ENCODE results near the gene MFRP.
"Not testable (repeated sequence)": the region's sequence is repeated elsewhere in the genome, so short reads cannot be mapped to it uniquely, and the experiment has no call there.

The MFRP gene

DNA sequence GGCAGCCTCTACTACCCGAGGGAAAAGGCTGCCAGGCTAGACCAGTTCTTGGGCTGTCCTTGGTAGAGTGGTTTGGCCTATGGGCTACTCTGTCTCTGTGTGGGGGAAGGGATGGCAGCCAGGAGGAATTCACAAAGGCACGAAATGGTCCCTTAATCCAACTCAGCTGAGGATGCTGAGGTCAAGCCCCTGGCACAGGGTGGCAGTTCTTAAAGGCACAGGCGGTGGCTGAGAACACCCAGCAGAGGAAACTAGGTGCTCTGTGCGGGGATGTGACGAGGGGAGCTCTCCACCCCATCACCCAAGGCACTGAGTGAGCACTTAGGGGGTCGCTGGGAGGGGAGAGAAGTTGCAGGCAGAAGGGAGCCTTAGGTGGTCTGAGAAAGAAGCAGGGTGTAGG lies at the start of gene MFRP:
TSS of gene MFRP (minus strand) at position 101 of the 400 bp plus-strand sequence. CDS start 192 bp downstream, outside the sequence.
- H3K4me3 ChIP-seq (ENCODE audit: low read length), result peak within 1 kb of the TSS; percentile 47
- TF ChIP-seq, protein P1, sequence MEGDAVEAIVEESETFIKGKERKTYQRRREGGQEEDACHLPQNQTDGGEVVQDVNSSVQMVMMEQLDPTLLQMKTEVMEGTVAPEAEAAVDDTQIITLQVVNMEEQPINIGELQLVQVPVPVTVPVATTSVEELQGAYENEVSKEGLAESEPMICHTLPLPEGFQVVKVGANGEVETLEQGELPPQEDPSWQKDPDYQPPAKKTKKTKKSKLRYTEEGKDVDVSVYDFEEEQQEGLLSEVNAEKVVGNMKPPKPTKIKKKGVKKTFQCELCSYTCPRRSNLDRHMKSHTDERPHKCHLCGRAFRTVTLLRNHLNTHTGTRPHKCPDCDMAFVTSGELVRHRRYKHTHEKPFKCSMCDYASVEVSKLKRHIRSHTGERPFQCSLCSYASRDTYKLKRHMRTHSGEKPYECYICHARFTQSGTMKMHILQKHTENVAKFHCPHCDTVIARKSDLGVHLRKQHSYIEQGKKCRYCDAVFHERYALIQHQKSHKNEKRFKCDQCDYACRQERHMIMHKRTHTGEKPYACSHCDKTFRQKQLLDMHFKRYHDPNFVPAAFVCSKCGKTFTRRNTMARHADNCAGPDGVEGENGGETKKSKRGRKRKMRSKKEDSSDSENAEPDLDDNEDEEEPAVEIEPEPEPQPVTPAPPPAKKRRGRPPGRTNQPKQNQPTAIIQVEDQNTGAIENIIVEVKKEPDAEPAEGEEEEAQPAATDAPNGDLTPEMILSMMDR (conservative IDR thresholded peaks at IDR 0.05; ENCODE audit: low read depth, low read length), result no peak
- peak; percentile 88 for DNase-seq (ENCODE audit: low read depth)

DNA sequence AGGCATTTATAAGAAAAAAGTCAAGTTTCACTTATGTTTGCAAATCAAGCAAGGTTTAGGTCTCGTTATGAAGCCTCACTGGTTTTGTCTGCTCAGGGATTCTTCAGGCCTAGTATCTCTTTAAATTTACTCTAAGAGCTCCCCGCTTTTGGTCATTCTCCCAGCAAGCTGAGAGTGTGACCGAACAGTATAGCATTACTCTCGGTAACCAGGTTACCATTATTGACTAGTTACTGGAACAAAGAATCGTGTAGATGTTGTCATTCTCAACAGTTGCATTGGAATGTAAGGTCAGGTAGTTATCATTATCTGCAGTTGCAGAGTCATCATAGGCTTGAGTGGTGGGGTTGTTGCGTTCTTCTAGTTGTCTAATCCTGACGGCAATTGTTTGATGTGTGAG lies 44.8 kb upstream of the MFRP start:
- H3K4me3 ChIP-seq (ENCODE audit: low read length), result no peak overlapping the region
- TF ChIP-seq, protein P1 (conservative IDR thresholded peaks at IDR 0.05; ENCODE audit: low read depth, low read length), result no peak
- DNase-seq (ENCODE audit: low read depth), result no peak

DNA sequence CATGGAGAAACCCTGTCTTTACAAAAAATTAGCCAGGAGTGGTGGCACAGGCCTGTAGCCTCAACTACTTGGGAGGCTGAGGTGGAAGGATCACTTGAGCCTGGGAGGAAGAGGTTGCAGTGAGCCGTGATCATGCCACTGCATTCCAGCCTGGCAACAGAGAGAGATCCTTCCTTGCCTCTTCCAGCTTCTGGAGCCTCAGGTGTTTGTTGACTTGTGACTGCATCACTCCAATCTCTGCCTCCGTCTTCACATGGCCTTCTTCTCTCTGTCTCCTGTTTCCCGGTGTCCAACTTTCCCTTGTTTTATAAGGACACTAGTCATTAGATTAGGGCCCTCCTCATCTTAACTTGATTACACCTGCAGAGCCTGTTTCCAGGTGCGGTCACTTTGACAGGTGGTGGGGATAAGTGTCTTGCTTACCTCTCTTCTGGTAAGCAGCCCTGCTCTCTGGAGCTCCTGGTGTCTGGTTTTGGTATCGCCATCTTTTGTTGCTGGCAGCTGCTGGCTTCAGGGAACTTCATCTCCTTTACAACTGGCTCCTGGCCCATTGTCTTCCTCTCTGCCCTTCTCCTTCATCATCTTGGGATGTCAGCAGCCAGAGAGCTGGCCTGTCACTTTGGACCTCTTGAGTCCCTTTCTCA lies 43.2 kb upstream of the MFRP start:
- DNase-seq (ENCODE audit: low read depth), result no peak
- TF ChIP-seq, protein P1 (conservative IDR thresholded peaks at IDR 0.05; ENCODE audit: low read depth, low read length), result peak; percentile 54
- no peak overlapping the region for H3K4me3 ChIP-seq (ENCODE audit: low read length)

DNA sequence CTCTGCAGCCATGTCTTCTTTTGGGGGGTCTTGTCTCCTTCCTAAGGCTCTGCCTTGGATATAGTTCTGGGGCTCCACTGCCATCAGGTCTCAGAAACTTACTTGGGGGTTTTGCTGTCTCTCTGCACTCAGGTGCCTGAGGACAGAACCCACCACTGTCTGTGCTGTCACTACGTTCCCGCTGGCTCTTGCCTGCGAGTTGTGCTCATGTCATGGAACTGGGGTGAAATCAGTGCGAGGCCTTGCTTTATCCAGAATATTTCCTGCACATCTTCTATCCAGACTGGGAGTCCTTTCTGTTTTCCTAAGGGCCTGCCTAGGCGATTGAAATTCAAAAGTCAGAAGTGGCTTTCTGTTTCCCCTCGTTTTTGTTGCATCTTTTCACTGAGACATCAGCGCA lies 41.6 kb upstream of the MFRP start:
- no peak for DNase-seq (ENCODE audit: low read depth)
- no peak overlapping the region for H3K4me3 ChIP-seq (ENCODE audit: low read length)
- TF ChIP-seq, protein P1 (conservative IDR thresholded peaks at IDR 0.05; ENCODE audit: low read depth, low read length), result no peak

DNA sequence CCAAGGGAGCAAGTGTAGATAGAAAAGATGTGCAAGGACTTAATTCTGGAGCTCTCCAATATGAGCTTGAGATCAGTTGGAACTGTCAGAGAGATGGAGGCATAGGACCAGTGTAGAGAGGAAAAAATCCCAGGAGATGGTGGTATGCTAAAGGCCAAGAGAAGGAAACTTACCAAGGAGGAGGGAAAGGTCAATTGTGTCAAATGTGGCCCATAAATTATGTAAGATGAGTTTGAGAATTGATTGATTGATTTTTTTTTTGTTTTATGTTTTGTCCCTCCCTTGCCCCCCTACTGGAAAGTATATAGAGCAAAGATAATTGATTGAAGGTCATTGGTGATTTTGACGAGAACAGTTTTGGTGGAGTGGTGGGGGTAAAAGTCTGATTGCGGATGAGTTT lies 37.8 kb upstream of the MFRP start:
- no peak overlapping the region for H3K4me3 ChIP-seq (ENCODE audit: low read length)
- DNase-seq (ENCODE audit: low read depth), result no peak
- TF ChIP-seq, protein P1 (conservative IDR thresholded peaks at IDR 0.05; ENCODE audit: low read depth, low read length), result no peak

DNA sequence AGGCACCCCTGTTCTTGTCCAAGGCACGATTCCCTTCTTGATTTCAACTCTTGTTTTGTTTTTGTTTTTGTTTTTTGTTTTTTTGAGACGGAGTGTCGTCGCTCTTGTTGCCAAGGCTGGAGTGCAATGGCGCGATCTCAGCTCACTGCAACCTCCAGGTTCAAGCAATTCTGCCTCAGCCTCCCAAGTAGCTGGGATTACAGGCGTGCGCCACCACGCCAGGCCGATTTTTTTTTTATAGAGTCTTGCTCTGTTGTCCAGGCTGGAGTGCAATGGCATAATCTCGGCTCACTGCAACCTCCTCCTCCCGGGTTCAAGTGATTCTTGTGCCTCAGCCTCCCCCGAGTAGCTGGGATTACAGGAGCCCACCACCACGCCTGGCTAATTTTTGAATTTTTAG lies 36.0 kb upstream of the MFRP start:
- DNase-seq (ENCODE audit: low read depth); H3K4me3 ChIP-seq (ENCODE audit: low read length): not testable (repeated sequence)

DNA sequence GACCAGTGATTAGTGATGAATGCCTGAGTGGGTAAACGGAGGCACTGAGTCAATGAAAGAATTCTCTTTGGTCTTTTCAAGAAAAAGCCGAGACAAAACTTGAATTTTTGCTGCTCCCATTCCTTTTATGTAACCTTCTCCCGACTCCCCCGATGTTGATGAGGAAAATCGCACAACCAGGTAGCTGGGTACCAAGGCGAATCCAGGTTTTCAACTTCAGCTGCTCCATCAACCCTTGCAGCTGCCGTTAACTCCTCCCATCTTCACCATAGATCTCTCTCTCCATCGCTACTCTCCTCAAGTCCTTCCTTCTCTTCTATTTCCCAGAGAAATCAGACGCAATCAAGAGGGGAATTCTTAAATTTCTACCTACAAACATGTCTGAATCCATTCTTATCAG lies 35.6 kb upstream of the MFRP start:
- TF ChIP-seq, protein P1 (conservative IDR thresholded peaks at IDR 0.05; ENCODE audit: low read depth, low read length), result no peak
- H3K4me3 ChIP-seq (ENCODE audit: low read length), result peak overlapping the region; percentile 45
- no peak for DNase-seq (ENCODE audit: low read depth)

Measured in retinal pigment epithelial cell (primary cell).